Upper lobe of left lung (tissue), 4 donors: ENCODE data around the gene PRSS56.

Experiments
- EP300 ChIP-seq, 4 donors: sonication (generic); formaldehyde crosslinking; IDR thresholded peaks; one replicate each; pipeline ENCODE4 v1.5.1; 2017; ENCODE audit warnings: antibody characterized with exemption in 4 of 4, control low read depth in 2 of 4
- POLR2A ChIP-seq, 4 donors: fragments of 450-650 bp; IDR thresholded peaks; one replicate each; pipeline ENCODE4 v1.5.1; 2016 to 2017; ENCODE audit warnings: antibody characterized with exemption in 4 of 4, mild to moderate bottlenecking in 2 of 4
- TF ChIP-seq, protein P1 (sequence below), 6 experiments: fragments of 450-650 bp in 4 of 6; fragments of 200-600 bp in 2 of 6; sonication (generic) in 2 of 6; IDR thresholded peaks; one replicate each; pipeline ENCODE4 v1.5.1; 2016 to 2019; ENCODE audit warnings: antibody characterized with exemption in 6 of 6

GRCh38 chr2:232508251-232508650 is 11.9 kb upstream of the PRSS56 start:
- TF ChIP-seq, protein P1, sequence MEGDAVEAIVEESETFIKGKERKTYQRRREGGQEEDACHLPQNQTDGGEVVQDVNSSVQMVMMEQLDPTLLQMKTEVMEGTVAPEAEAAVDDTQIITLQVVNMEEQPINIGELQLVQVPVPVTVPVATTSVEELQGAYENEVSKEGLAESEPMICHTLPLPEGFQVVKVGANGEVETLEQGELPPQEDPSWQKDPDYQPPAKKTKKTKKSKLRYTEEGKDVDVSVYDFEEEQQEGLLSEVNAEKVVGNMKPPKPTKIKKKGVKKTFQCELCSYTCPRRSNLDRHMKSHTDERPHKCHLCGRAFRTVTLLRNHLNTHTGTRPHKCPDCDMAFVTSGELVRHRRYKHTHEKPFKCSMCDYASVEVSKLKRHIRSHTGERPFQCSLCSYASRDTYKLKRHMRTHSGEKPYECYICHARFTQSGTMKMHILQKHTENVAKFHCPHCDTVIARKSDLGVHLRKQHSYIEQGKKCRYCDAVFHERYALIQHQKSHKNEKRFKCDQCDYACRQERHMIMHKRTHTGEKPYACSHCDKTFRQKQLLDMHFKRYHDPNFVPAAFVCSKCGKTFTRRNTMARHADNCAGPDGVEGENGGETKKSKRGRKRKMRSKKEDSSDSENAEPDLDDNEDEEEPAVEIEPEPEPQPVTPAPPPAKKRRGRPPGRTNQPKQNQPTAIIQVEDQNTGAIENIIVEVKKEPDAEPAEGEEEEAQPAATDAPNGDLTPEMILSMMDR (IDR thresholded peaks at IDR 0.05) = no peak
- TF ChIP-seq POLR2A (IDR thresholded peaks at IDR 0.05) (no peak), EP300 (IDR thresholded peaks at IDR 0.05) (no peak)
